Heart left ventricle (tissue), 13 donors: ENCODE data around the gene MRNIP.

Source experiments
- POLR2A ChIP-seq, 2 donors: fragments of 450-650 bp; IDR thresholded peaks; one replicate each; pipeline ENCODE4 v1.6.1; 2017; ENCODE audit warnings: antibody characterized with exemption in 2 of 2, mild to moderate bottlenecking in 2 of 2, moderate library complexity in 2 of 2
- TF ChIP-seq, protein P1 (sequence below), 12 donors: fragments of 200-600 bp; sonication (generic) in 4 of 12; IDR thresholded peaks; one replicate each; pipeline versions ENCODE4 v1.5.0 to v1.8.0; 2018 to 2022; ENCODE audit warnings: antibody characterized with exemption in 12 of 12, mild to moderate bottlenecking in 5 of 12
- donor health status: ischemic (EF 13 %, LVEDD 7.1; RV severe dilation, severe dysfunction).
- donor health status: DM: no; HTN: yes; CAD: no.
- donor health status: DM: no; HTN: no; CAD: no.
- donor health status: ischemic (EF 25% LVEDD 6.9; RV normal size, moderate dysfunction).
- donor health status: ischemic (EF 25% LVEDD 5.7; RV mildly dilated, moderate dysfunction).
- donor health status: ischemic (EF 35%, LVEDD 5.7; RV mildly dilated, moderate dysfunction).
- donor health status: nonischemic (EF 11% LVEDD 7.7; RV severe dilation, severe dysfunction).
- donor health status: DM: yes; HTN: yes; CAD: no.
- donor health status: PGD.
- donor health status: ischemic (EF 29% LVEDD 5.4; RV normal size, mild dysfunction).
- donor health status: nonischemic (EF 23%, LVEDD 6.1; RV moderate dilation, normal function).

DNA sequence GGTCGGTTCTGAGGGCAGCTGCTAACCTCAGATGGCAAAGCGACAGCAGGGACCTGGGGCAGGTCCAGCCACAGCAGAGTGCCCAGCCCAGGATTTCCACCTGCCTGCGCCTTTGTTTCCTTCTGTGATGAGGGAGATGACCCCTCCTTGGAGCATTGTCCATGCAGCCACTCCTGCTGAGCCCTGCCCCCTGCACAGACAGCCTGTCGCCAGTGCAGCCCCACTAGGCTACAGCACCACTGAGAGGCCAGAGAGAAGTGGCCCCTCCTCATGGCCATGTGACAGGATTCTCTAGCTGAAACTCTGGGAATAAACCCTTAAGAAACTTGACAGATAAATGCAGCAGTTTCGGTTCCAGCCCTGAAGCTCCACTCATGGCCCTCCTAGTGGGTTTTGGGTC, 10.5 kb upstream of the MRNIP start:
- TF ChIP-seq, protein P1, sequence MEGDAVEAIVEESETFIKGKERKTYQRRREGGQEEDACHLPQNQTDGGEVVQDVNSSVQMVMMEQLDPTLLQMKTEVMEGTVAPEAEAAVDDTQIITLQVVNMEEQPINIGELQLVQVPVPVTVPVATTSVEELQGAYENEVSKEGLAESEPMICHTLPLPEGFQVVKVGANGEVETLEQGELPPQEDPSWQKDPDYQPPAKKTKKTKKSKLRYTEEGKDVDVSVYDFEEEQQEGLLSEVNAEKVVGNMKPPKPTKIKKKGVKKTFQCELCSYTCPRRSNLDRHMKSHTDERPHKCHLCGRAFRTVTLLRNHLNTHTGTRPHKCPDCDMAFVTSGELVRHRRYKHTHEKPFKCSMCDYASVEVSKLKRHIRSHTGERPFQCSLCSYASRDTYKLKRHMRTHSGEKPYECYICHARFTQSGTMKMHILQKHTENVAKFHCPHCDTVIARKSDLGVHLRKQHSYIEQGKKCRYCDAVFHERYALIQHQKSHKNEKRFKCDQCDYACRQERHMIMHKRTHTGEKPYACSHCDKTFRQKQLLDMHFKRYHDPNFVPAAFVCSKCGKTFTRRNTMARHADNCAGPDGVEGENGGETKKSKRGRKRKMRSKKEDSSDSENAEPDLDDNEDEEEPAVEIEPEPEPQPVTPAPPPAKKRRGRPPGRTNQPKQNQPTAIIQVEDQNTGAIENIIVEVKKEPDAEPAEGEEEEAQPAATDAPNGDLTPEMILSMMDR (IDR thresholded peaks at IDR 0.05), result no peak
- TF ChIP-seq POLR2A (IDR thresholded peaks at IDR 0.05), result no peak
